Loucy (cell line): ENCODE results near the gene P4HB.

ENCODE experiments used
- H2AFZ ChIP-seq: fragments of 200-600 bp; sonication (generic); 2 replicates; pipeline ENCODE4 v1.6.0; 2016; ENCODE audit warnings: antibody characterized with exemption, mild to moderate bottlenecking, low read length, moderate library complexity
- H3F3A ChIP-seq: fragments of 200-600 bp; 2 replicates; pipeline ENCODE4 v1.6.0; 2016; ENCODE audit warnings: antibody characterized with exemption, low read depth, mild to moderate bottlenecking
- H3K27me3 ChIP-seq: fragments of 200-600 bp; sonication (generic); 2 replicates; pipeline ENCODE4 v1.6.1; 2014; ENCODE audit warnings: low read length, mild to moderate bottlenecking; ENCODE audit not compliant: insufficient read depth, poor library complexity, severe bottlenecking
- H3K36me3 ChIP-seq: fragments of 200-600 bp; sonication (generic); 2 replicates; pipeline ENCODE4 v1.6.1; 2016; ENCODE audit warnings: low read length; ENCODE audit not compliant: insufficient read depth
- H3K4me1 ChIP-seq: fragments of 200-600 bp; sonication (generic); 2 replicates; pipeline ENCODE4 v1.5.1; 2014; ENCODE audit warnings: low read length, mild to moderate bottlenecking; ENCODE audit not compliant: insufficient read depth, poor library complexity, severe bottlenecking
- H3K4me2 ChIP-seq: fragments of 200-600 bp; sonication (generic); 2 replicates; pipeline ENCODE4 v1.6.0; 2014; ENCODE audit warnings: antibody characterized with exemption, low read length, low read depth, mild to moderate bottlenecking; ENCODE audit not compliant: poor library complexity, severe bottlenecking
- H3K4me3 ChIP-seq: fragments of 200-600 bp; sonication (generic); 2 replicates; pipeline ENCODE4 v1.5.1; 2014; ENCODE audit warnings: low read length, mild to moderate bottlenecking, mixed read lengths; ENCODE audit not compliant: poor library complexity, severe bottlenecking
- H3K79me2 ChIP-seq: fragments of 200-600 bp; sonication (generic); 2 replicates; pipeline ENCODE4 v1.6.1; 2014; ENCODE audit warnings: low read length; ENCODE audit not compliant: insufficient read depth
- H3K9ac ChIP-seq: fragments of 200-600 bp; sonication (generic); 2 replicates; pipeline ENCODE4 v1.6.0; 2014; ENCODE audit warnings: mild to moderate bottlenecking, low read depth, low read length, moderate library complexity; ENCODE audit not compliant: poor library complexity, severe bottlenecking
- H3K9me2 ChIP-seq: fragments of 200-600 bp; sonication (generic); replicated peaks from 2 replicates; pipeline ENCODE4 v1.6.1; 2016; ENCODE audit warnings: low read depth, low read length, mixed read lengths
- H3K9me3 ChIP-seq: fragments of 200-600 bp; sonication (generic); 2 replicates; pipeline ENCODE4 v1.6.1; 2014; ENCODE audit warnings: mild to moderate bottlenecking, antibody characterized with exemption, low read length, low read depth; ENCODE audit not compliant: insufficient read depth
- H4K20me1 ChIP-seq: fragments of 200-600 bp; sonication (generic); 2 replicates; pipeline ENCODE4 v1.6.0; 2014; ENCODE audit warnings: antibody characterized with exemption, low read length, mild to moderate bottlenecking; ENCODE audit not compliant: insufficient read depth, poor library complexity, severe bottlenecking
- CTCF ChIP-seq: fragments of 200-600 bp; sonication (generic); conservative IDR thresholded peaks from 2 replicates; pipeline ENCODE4 v1.5.1; 2014; ENCODE audit warnings: mild to moderate bottlenecking, antibody characterized with exemption, low read length
- EZH2phosphoT487 ChIP-seq: fragments of 200-600 bp; IDR thresholded peaks from 2 replicates; pipeline ENCODE4 v1.6.1; 2018; ENCODE audit warnings: antibody characterized with exemption, mild to moderate bottlenecking, moderate library complexity, borderline replicate concordance

P4HB gene

DNA sequence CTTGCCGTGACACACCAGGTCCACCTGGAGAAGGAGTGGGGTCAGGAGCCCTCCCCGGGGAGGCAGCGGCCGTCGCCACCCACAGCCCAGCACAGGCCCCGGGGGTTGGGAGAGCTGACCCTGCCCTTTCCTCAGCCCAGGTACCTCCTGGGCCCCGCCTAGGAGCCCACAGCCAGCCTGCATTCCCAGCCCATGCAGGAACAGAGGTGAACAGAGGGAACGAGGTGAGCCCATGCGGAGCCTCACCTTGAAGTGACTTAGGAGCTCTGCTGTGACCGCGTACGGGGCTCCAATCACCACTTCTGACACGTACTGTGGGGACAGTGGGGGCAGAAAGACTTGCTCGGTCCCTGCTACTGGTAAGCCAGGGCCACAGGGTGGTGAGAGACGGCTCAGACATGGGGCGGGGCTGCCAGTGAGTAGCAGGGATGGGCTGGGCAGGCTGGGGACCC, 45.1 kb upstream of the P4HB start:
- no peak for TF ChIP-seq CTCF
- TF ChIP-seq EZH2phosphoT487, result no peak
- Histone ChIP-seq H3K9me2 (no peaks in the 10 kb centered on the region), H4K20me1 (peaks cover 9% of the 10 kb centered on the region), H3K27me3 (no peaks in the 10 kb centered on the region), H3F3A (no peaks in the 10 kb centered on the region), H2AFZ (no peak overlapping the region), H3K4me1 (peaks cover 13% of the 10 kb centered on the region), H3K36me3 (peaks cover 3% of the 10 kb centered on the region; the same call in 1 of the 2 replicates), H3K9me3 (no peaks in the 10 kb centered on the region), H3K4me3 (no peak overlapping the region), H3K4me2 (no peak overlapping the region), H3K9ac (no peak overlapping the region), H3K79me2 (peaks cover 15% of the 10 kb centered on the region)

GRCh38 chr17:81904600-81905423, 44.5 kb upstream of the P4HB start:
- Histone ChIP-seq H2AFZ (no peak overlapping the region), H3K9ac (no peak overlapping the region), H3F3A (no peaks in the 10 kb centered on the region; the same call in 1 of the 2 replicates), H3K4me1 (peaks cover 7% of the 10 kb centered on the region), H3K9me3 (no peaks in the 10 kb centered on the region), H3K4me3 (no peak overlapping the region), H3K9me2 (no peaks in the 10 kb centered on the region), H3K4me2 (no peak overlapping the region), H3K36me3 (peaks cover 3% of the 10 kb centered on the region; the same call in 1 of the 2 replicates), H3K27me3 (no peaks in the 10 kb centered on the region), H4K20me1 (peaks cover 2% of the 10 kb centered on the region), H3K79me2 (peaks cover 9% of the 10 kb centered on the region)
- TF ChIP-seq CTCF (no peak), EZH2phosphoT487 (no peak)

GRCh38 chr17:81903896-81904599, 43.7 kb upstream of the P4HB start:
- H3K9ac ChIP-seq, result no peak overlapping the region
- no peaks in the 10 kb centered on the region for H3K9me2 ChIP-seq
- no peak overlapping the region for H3K4me2 ChIP-seq
- no peak overlapping the region for H3K4me3 ChIP-seq
- no peaks in the 10 kb centered on the region for H3K9me3 ChIP-seq
- H4K20me1 ChIP-seq, result no peaks in the 10 kb centered on the region
- no peaks in the 10 kb centered on the region; the same call in 1 of the 2 replicates for H3F3A ChIP-seq
- H2AFZ ChIP-seq, result no peak overlapping the region
- H3K4me1 ChIP-seq, result no peaks in the 10 kb centered on the region
- peaks cover 1% of the 10 kb centered on the region; the same call in 1 of the 2 replicates for H3K79me2 ChIP-seq
- no peak for TF ChIP-seq CTCF
- no peak for TF ChIP-seq EZH2phosphoT487
- H3K36me3 ChIP-seq, result peaks cover 3% of the 10 kb centered on the region; the same call in 1 of the 2 replicates
- H3K27me3 ChIP-seq, result no peaks in the 10 kb centered on the region
